HG03095 (cell line): ENCODE measurements around the gene SULT1C2.

Source experiments
- ATAC-seq: cut with Tn5 transposase; IDR thresholded peaks from one replicate; pipeline ENCODE4 v1.9.1; 2021; ENCODE audit warnings: moderate library complexity; ENCODE audit not compliant: unreplicated experiment

Gene SULT1C2

DNA sequence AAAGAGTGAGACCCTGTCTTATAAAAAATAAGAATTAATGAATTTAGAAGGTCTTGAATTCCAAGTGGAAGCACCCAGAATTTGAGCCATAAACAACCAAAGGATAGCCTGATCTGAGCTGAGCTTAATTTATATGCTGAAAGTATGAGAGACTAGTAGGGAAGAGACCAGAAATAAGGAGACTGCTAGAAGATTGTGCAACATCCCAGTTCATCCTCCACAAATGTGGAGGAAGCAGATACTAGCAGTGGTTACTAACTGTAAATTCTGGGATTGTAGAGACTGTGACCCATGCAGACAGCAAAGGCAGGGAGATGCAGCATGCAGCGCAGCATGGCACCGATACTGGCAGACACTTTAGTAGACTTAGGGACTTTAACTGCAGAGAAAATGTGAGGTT is 1.5 kb upstream of the SULT1C2 start:
- no peak for ATAC-seq

DNA sequence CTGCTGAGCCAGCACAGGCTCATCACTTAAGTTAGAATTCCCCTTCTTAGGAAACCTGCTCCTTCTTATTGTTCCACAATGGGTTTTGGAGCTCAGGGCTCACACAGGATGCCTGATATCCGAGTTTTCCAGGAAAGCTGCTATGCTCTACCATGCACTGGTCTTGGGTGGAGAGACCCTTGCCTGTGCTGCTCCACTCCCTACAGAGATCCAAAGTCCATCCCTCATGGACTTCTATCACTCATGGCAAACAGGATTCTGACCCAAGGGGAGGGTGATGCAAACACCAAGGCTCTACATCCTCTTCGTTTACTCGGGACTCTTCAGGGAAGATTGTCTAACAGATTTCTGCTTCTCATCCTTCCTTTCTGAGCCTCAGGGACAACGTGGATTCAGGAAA is 5.2 kb downstream of the SULT1C2 start:
- no peak for ATAC-seq

DNA sequence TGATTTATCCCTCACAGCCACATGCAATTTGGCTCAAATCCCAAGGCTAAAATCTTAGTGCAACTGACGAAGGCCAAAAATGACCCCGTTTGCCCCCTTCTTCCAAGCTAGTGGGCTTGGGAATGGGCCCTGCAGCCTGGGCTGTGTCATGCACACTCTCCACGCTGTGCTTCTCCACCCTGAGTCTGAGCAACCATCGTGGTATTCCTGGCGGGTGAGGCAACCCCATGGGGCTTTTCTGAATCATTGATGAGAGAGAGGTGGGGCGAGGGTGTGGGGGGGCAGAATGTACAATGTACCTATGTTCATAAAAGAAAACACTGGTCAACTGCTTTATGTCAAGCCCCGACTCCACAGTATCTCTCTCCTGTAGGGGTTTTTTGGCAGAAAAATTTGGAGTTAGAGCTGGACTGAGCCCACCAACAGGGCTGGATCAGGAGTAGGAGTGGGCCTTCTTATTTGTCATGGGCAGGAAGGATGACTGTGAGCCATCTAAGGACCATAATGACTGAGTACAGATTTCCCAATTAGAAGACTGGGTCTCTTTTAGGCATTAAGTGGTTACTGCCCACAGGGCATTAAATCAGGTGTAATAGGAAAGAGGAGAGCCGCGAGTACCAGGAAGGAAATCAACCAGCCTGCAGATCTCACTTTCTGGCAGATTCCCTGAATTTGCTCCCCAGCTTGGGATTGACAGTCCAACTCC is 8.9 kb downstream of the SULT1C2 start:
- no peak for ATAC-seq

DNA sequence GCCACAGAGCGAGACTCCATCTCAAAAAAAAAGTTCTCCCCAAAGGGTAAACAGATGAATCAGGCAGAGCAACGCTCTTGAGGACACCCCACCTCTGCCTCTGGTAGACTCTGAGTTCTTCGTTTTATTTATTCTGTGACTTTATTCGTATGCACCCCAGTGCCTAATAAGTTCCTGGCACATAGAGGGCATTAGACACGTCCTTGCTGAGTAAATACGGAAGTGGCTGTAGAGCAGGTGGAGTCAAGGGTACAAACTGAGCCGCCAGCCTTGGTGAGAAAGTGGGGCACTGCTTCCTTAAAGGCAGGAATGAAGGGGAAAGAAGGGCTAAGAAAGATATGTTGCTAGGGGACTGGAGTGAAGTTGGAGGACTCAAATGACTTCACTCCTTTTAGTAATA is 12.9 kb downstream of the SULT1C2 start:
- ATAC-seq, result no peak

DNA sequence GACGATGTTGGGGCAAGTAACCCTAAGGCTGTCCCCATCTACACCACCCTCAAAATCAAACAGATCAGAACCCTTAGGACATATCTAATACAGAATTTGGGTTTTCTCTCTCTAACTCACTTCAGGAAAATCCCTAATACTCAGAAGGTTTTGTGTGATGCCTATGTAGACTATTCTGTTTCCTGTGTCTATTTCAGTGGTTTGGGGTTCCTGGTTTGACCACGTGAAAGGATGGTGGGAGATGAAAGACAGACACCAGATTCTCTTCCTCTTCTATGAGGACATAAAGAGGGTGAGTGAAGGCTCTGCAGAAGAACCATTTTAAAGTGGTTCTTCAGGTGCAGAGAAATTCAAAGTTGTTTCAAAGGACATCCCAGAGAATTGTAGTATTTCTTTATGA is 16.3 kb downstream of the SULT1C2 start:
- peak; percentile 49 for ATAC-seq

DNA sequence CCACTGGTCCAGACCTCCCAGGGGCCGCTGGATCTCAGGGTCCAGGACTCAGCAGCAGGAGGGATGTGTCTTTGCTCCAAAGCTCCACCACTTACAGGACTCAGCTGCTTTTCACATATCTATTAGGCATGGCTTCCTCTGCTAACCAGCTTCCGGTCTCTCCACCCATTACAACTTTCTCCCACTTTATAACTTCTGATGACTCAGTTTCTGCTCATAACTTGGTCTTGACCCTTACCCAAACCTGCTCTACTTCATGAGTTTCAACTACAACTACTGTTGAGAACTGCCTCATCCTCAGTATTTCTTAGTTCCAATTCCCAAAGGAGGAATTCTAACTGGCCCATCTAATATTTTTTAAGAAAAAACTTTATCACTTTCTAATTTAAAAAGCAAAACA is 17.2 kb downstream of the SULT1C2 start:
- no peak for ATAC-seq

DNA sequence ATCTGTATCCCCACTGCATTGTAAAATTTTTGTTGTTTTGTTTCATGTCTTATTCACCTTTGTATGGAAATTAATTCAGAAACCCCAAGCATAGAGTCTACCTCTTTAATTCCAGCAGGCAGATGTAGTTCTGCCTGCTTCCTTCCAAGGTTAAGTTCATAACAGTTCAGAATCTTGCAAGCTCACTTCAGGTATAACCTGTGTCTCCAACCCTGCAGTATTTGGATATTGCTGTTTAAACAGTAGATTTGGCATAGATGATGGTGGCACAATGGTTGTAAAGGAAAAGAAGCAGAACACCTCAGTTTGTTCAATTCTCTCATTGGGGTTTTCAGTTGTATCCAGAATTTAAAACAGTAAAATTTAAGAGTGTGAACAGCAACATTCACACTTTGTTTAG is 21.2 kb downstream of the SULT1C2 start:
- ATAC-seq, result no peak

DNA sequence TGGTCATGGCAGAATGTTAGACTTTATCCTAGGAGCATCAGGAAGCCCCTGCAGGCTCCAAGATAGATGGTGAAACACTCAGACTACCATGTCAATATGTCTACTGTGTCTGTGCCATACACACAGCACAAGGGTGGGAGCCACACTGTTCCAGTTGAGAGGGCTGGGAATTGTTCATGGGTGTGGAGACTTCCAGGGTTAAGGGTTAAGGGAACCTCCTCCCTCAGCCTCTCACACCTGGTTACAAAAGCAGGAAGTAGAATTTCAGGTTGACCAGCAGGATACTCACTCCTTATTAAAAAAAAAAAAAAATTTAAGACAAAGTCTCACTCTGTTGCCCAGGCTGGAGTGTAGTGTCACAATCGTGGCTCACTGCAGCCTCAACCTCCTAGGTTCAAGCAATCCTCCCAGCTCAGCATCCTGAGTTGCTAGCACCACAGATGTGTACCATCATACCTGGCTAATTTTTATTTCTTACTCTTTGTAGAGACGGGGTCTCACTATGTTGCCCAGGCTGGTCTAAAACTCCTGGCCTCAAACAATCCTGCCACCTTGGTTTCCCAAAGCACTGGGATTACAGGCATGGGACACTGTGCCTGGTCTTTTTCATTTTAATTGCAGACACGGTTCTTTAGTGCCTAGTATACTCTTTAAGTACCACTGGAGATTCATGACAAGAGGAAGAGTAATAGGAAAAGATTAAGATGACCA is 26.0 kb downstream of the SULT1C2 start:
- no peak for ATAC-seq

DNA sequence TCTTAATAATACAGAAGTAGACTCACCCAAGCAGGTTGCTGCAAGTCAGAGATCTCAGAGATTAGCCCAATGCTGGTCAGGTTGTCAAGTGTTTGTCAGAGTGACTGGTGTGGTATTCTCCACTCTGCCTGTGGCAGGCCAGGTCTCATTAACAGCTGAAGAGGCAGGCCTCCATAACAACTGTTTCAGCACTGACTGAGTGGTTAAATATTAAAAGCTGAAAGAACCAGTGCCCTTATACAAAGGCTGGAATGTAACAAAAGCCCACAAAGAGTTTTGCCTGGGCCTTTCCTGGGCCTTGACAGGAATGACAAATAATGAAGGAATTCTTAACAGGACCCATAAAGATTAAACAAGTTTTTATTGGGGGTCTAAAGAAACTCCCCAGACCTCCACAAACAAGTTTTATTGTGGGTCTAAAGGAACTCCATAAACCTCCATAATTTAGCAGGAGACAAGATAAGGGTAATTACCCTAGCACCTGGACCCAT is 26.8 kb downstream of the SULT1C2 start:
- ATAC-seq, result no peak

DNA sequence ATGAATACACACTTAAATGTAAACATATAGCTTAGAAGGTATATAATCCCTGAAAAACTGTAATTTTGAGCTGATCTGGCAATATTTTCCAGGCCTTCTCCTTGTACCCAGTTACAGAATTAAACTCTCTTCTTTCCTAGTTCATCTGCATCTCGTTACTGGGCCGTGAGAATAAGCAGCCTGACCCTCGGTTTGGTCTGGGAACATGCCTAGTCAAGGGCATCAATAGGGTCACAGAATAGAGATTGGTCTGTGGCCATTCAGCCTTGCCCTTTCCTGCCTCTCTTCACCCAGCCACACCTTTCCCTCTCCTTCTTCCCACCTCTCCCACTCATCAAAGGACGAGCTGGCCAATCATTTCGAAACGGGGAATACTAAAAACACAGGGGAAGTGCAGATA is 27.3 kb downstream of the SULT1C2 start:
- ATAC-seq, result no peak

DNA sequence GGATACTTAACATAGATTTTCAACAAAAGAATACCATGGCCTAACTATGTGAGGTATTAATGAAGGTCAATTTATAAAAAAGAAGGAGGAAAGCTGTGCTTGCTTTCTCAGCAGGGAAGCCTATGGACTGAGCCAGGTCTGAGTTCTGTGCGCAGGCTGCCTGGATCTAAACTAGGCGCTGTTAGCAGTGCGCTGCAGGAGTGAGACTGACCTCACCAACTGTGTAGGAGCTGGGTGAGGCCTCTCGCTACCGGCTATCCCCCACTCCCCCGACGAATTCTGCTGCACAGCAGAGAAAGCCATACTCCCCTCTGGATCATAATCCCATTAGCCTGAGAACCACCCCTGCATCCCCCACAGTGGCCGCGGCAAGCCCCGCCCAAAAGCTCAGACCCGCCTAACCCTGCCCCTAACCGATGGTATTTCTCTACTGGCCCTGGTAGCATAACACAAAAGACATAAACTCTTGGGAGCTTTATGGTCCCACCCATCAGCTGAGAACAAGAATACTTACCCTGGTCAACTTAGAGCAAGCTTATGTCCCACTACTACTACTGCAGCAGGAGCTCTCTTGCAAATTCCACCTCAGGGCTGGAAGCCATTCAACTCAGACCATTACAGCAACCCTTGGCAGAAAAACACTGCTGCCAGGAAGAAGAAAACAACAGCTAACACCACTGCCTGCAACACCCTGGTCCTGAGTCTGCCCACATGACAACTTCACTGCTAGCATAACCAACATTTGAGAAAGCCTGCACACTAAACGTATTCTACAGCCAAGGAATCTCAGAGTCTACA is 28.0 kb downstream of the SULT1C2 start:
- no peak for ATAC-seq

DNA sequence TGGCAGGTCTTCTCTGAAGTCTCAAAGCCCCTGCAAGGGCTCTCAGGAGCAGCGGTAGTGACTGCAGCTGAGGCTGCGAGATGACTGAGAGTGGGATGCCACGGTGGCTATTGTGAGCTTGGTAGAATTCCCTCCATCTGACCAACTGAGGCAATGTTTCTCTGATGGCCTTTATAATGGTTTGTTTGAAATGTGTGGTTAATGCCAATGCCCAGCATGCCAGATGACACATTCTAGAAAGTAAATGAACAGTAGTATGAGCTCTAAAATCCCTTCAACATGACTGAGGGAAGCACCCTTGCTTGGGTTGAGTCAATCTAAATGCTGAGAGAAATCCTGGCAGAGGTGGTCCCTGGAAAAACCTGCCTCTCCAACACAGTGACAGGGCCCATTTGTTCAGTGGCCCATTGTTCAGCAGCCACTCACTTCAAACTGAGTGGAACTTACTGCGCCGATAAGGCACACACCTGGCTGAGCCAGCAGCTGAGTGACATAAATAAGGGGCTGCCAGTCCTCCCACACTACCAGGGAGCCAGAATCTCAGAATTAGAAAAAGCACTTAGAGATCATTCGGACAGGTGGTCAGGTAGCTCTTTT is 31.7 kb downstream of the SULT1C2 start:
- ATAC-seq, result no peak

DNA sequence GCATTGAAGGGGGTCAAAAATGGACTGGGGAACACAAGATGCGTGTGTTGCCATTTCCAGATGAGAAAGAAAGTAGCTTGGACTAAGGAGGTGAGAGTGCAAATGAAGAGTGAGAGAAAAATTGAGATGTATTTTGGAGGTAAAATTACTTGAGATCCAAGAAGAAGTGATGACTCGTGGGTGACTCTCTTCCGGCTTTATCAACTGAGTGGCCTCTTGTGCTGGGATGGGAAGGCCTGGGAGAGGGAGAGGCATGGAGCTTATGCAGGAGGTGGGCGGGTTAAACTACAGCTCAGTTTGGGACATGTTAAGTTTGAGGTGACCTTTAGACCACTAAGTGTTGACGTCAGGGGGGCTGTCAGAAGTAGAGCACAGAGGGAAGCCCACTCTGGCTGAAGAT is 34.9 kb downstream of the SULT1C2 start:
- no peak for ATAC-seq

DNA sequence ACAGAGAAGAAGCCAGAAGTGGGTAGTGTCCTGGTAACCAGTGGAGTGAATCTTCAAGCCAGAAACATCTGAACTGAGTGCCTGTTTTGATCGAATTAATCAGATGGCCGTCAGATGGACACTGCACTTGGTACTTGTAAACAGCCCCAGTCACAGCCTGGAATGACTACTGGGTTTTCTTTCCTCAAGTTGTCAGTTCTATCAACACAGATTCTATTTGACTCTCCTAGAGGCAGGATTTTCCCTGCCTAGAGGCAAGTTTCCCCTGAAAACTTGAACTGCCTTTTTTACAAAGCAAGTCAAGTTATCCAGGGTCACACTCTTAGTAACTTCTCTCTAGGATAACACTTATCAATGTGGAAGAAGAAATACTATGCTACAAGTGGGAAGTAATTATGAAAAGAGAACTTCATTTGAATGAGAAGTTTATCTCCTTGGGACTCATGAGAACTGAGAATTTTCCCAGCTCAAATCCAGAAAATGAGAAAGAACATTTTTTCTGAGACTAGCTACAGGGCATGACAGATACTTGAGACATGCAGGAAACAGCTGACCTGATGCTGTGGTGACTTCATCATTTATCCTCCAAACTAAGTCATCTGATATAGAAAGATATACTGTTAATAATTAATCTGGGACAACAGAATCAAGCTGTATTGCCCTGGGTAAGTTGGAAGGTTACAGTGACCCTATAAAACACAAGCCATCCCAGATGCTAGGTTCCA is 36.0 kb downstream of the SULT1C2 start:
- no peak for ATAC-seq

DNA sequence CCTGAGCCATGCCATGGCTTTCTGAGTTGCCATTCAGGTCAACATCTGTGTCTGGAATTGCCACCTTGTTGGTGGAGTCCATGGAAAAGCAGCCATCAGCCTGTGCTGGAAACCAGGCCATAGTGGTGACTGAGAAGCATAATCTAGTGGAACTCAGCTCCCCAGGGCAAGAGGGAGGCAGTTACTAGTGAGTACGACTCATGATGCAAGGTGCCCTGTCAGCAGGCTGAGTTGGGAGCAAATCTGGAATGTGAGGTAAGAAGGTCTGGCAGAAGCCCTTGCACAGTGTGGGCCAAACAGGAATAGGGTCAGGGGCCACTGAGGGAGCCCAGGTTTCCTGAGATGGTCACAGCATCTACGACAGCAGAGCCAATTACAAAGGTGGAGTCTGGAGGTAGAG is 37.1 kb downstream of the SULT1C2 start:
- no peak for ATAC-seq

DNA sequence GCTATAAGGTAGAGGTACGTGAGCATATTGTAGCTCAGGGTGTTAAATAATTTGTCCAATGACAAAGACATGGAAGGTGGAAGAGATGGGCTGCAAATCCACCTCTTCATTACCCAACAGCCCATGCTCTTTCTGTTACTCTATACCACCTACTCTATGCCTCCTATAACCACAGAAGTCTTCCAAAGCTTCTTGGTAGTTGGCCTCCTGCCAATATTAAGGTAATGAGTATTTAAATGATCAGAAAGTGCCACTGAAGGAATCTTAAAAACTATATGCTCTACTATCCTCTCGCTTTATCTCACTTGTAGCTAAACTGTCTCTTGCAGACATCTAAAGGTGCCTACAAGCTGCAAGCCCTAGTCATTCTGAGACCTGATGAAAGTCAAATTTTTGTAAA is 41.1 kb downstream of the SULT1C2 start:
- ATAC-seq, result no peak

DNA sequence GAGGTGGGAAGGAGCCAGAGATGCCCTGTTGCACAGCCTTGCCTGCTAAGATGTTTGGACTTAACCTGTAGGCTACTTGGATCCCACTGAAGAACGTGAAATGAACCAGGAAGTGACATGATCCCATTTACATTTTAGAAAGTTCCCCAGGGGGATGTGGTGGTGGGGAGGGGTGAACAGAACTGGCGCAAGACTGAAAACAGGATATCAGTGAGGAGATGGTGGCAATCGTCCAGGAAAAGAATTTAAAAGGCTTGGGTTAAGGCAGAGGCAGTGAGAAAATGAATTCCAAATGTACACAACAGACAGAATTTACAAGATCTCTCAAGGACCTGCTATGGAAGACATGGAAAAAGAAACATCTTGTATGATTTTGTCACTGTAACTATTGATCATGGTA is 42.3 kb downstream of the SULT1C2 start:
- no peak for ATAC-seq

DNA sequence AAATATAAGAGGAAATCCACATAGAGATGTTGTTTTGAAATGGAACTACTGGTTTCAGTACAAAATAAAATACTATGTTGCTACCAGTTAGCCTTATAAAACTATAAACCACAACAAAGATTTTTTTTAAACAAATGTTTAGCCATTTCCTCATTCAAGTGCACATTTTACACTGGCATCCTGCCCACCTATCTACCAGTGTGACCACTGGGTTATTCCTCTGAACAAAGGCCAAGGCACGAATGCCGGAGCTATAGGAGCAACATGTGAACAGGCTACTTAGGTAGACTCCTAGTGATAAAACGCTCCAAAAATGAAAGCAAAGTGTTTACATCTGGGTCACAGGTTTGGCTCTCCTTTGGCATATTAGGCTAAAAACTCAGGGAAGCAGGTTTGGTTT is 57.3 kb downstream of the SULT1C2 start:
- ATAC-seq, result no peak

DNA sequence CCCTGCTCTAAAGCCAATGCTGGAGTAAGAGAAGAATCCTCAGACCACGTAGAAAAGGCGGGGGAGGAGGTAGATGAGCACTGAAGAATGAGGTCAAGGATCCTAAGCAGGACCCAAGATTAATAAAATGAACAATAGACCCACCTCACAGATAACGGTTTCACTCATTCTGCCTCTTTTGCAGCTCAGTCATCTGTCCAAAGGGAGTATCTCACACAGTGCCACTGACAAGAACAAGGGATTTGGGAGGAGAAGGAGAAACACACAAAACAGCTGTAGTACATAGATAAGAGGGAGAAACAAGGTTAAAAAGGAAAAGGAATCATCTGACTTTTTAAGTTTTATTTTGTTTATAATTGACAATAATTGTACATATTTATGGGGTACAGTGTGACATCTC is 58.1 kb downstream of the SULT1C2 start:
- no peak for ATAC-seq

DNA sequence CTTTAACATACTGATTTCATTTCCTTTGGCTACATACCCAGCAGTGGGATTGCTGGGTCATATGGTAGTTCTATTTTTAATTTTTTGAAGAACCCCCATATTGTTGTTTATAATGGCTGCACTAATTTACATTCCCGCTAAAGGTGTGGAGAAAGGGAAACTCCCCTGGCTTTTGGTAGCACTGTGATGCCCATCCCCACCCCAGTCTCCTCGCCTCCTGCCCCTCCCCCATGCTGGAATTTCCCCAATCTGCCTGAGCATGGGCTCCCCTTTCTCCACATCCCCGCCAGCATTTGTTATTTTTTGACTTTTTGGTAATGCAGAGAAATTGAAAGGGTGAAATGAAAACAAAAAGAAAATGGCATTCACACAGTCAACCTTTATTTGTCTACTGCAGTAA is 59.1 kb downstream of the SULT1C2 start:
- ATAC-seq, result no peak
